MCF 10A (cell line): ENCODE measurements around the gene SLC25A2. TPM values are rescaled to one million over a fixed set of nuclear protein-coding genes. Genes with fewer than 3 reads are reported as not detected.
"Not testable (repeated sequence)": the region's sequence is repeated elsewhere in the genome, so short reads cannot be mapped to it uniquely, and the experiment has no call there.

Source experiments
- BruUV-seq: library from RNA; stranded (reverse); fragments of 400-500 nt; replicated peaks from 2 replicates; lab custom pipeline; 2021; lab: Mats Ljungman, UMichigan
- CTCF ChIA-PET: fragments of 300-600 bp; sonication (Branson Sonifier 250); formaldehyde crosslinking; extraction: SDS; loops from one replicate; lab custom pipeline; 2021; ENCODE audit warnings: antibody characterized with exemption, inconsistent platforms; lab: Yijun Ruan, JAX
- POLR2A ChIA-PET: fragments of 300-600, 350-650 bp; sonication (Branson Sonifier 250); formaldehyde crosslinking; extraction: SDS; loops from one replicate; lab custom pipeline; 2020; ENCODE audit warnings: antibody characterized with exemption, inconsistent platforms; lab: Yijun Ruan, JAX
- DNase-seq: peaks from one replicate; pipeline ENCODE4 v3.0.0-alpha.2; 2018; ENCODE audit not compliant: unreplicated experiment
- H3K27ac Mint-ChIP-seq: one replicate; pipeline ENCODE4 v1.8.0; 2022; ENCODE audit warnings: mild to moderate bottlenecking, low read depth, mixed read lengths; ENCODE audit not compliant: unreplicated experiment
- H3K27me3 Mint-ChIP-seq: one replicate; pipeline ENCODE4 v1.8.0; 2022; ENCODE audit warnings: mixed read lengths; ENCODE audit not compliant: insufficient read depth, unreplicated experiment
- H3K36me3 Mint-ChIP-seq: one replicate; pipeline ENCODE4 v1.8.0; 2022; ENCODE audit warnings: mild to moderate bottlenecking, moderate library complexity, mixed read lengths; ENCODE audit not compliant: insufficient read depth, unreplicated experiment
- H3K4me1 Mint-ChIP-seq: one replicate; pipeline ENCODE4 v1.8.0; 2022; ENCODE audit warnings: mixed read lengths; ENCODE audit not compliant: insufficient read depth, unreplicated experiment
- H3K4me3 Mint-ChIP-seq: one replicate; pipeline ENCODE4 v1.8.0; 2022; ENCODE audit warnings: mild to moderate bottlenecking, moderate library complexity, mixed read lengths; ENCODE audit not compliant: unreplicated experiment
- H3K9me3 Mint-ChIP-seq: one replicate; pipeline ENCODE4 v1.8.0; 2022; ENCODE audit warnings: mixed read lengths; ENCODE audit not compliant: unreplicated experiment
- intact Hi-C: fragments of 100-400 bp; cut with micrococcal nuclease; formaldehyde crosslinking; loops from 2 replicates; pipeline ENCODE4 v1.14.1; 2022
- total RNA-seq: library from RNA; stranded (reverse); gene quantifications from 2 replicates; pipeline ENCODE4 v1.2.3, GENCODE V29; 2022
- TF ChIP-seq, protein P1 (sequence below): fragments of 200-600 bp; IDR thresholded peaks from one replicate; pipeline ENCODE4 v1.8.0; 2022; ENCODE audit warnings: antibody characterized with exemption, mild to moderate bottlenecking; ENCODE audit not compliant: unreplicated experiment

Gene SLC25A2
- total RNA-seq, 1 experiment from 2014 or later: 0.79 TPM

DNA sequence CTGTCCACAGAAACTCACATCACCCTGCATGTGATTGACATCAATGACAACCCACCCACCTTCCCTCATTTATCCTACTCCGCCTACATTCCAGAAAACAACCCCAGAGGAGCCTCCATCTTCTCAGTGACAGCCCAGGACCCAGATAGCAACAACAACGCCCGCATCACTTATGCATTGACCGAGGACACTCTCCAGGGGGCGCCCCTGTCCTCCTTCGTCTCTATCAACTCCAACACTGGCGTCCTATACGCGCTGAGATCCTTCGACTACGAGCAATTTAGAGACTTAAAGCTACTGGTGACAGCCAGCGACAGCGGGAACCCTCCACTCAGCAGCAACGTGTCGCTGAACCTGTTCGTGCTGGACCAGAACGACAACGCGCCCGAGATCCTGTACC lies 41.5 kb upstream of the SLC25A2 start:
- TF ChIP-seq, protein P1, sequence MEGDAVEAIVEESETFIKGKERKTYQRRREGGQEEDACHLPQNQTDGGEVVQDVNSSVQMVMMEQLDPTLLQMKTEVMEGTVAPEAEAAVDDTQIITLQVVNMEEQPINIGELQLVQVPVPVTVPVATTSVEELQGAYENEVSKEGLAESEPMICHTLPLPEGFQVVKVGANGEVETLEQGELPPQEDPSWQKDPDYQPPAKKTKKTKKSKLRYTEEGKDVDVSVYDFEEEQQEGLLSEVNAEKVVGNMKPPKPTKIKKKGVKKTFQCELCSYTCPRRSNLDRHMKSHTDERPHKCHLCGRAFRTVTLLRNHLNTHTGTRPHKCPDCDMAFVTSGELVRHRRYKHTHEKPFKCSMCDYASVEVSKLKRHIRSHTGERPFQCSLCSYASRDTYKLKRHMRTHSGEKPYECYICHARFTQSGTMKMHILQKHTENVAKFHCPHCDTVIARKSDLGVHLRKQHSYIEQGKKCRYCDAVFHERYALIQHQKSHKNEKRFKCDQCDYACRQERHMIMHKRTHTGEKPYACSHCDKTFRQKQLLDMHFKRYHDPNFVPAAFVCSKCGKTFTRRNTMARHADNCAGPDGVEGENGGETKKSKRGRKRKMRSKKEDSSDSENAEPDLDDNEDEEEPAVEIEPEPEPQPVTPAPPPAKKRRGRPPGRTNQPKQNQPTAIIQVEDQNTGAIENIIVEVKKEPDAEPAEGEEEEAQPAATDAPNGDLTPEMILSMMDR: no peak
- CTCF ChIA-PET: no interaction called here
- no peak overlapping the region for H3K27ac Mint-ChIP-seq
- H3K36me3 Mint-ChIP-seq: no peaks in the 10 kb centered on the region
- no peaks in the 10 kb centered on the region for H3K27me3 Mint-ChIP-seq
- no TSS peak for BruUV-seq
- peaks cover 54% of the 10 kb centered on the region for H3K9me3 Mint-ChIP-seq
- DNase-seq: no peak
- intact Hi-C loops: no loop called here
- POLR2A ChIA-PET: no interaction called here
- no peaks in the 10 kb centered on the region for H3K4me1 Mint-ChIP-seq
- H3K4me3 Mint-ChIP-seq: no peak overlapping the region

DNA sequence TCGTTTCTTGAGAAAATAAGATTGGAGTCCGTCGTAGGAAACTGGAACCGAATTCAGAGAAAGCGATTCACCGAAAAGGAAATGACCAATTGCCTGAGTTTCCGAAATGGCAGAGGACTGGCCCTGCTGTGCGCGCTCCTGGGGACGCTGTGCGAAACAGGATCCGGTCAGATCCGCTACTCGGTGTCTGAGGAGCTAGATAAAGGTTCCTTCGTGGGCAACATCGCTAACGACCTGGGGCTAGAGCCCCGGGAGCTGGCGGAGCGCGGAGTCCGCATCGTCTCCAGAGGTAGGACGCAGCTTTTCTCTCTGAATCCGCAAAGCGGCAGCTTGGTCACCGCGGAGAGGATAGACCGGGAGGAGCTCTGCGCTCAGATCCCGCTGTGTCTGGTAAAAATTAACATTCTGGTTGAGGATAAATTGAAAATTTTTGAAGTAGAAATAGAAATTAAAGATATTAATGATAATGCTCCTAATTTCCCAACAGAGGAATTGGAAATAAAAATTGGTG lies 40.2 kb upstream of the SLC25A2 start:
- Mint-ChIP-seq H3K4me1 (no peaks in the 10 kb centered on the region), H3K36me3 (no peaks in the 10 kb centered on the region), H3K9me3 (peaks cover 55% of the 10 kb centered on the region), H3K27ac (no peak overlapping the region), H3K4me3 (no peak overlapping the region), H3K27me3 (no peaks in the 10 kb centered on the region)
- BruUV-seq: no TSS peak
- ChIA-PET CTCF (interaction anchor here (1.2 to 2.2 kb wide), 4 partner anchors 12 to 220 kb away, joined by 3 to 8 read pairs (median 4); partner anchors contain the start of gene PCDHGA4), POLR2A (no interaction called here)
- intact Hi-C loops: no loop called here
- TF ChIP-seq, protein P1: no peak
- DNase-seq: no peak

DNA sequence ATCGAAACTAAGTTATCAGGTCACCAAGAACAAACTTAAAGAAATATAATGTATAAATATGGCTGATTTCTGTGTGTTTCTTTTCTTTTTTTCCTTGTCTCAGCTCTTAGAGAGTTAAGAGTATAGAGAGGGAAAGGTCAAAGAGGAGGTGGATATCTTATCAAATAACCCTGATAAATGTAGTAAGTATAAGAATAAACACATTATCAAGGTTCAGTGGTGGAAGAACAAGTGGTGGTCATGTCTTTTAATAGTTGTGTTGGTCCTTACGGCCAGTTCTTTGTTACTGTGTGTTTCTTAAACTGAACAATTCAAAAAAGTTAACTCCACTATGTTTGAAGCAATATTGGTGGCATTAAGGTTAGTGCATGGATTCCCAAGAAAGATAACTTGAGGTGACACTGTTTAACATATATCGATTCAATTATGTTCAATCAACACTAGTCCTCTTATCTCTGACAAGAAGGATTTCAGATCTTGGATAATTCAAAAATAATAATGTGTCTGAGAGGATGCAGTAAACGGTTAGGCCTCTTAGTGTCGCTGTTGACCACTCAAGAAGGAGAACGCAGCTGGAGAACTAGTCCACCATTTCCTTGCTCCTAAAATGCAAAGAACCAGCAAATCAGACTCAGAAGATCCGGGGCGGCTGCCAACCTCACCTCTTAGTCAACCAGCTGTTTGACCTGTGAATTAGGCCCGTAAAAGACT lies 39.5 kb upstream of the SLC25A2 start, which contains the start of gene PCDHGA3:
Gene PCDHGA3 (plus strand): TSS at position 588 of the 711 bp plus-strand sequence. CDS start 205 bp downstream, outside the sequence.
- H3K27ac Mint-ChIP-seq: no peak within 1 kb of the TSS
- ChIA-PET CTCF (interaction anchor here (0.6 to 2.2 kb wide), 6 partner anchors 12 to 47 kb away, joined by 3 to 8 read pairs (median 4); partner anchors contain the start of genes PCDHGA4 and TAF7), POLR2A (no interaction called here)
- no TSS peak for BruUV-seq
- intact Hi-C loops: no loop called here
- no peaks in the 10 kb centered on the region for H3K36me3 Mint-ChIP-seq
- peaks cover 50% of the 10 kb centered on the region for H3K9me3 Mint-ChIP-seq
- TF ChIP-seq, protein P1: no peak
- H3K4me1 Mint-ChIP-seq: no peaks in the 10 kb centered on the region
- no peak within 1 kb of the TSS for H3K4me3 Mint-ChIP-seq
- no peaks in the 10 kb centered on the region for H3K27me3 Mint-ChIP-seq
- no peak for DNase-seq

DNA sequence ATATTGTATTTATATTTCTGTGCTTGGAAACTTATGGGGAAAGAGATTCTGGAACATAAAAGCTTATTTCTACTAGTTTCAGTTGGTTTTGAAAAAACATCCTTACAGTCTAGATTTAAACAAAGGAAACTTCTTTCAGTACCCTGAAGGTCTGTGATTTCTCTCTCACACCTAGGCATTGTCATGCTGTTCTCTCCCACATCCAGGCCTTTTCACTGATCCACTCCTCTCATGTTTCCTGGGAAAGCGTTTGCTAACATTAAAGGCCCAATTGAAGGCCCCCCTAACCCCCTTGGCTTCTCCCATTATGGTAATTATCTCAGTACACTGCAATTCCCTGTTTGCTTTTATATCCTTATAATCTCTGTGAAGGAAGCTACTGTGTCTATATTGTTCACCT lies 38.9 kb upstream of the SLC25A2 start:
- Mint-ChIP-seq H3K27me3 (no peaks in the 10 kb centered on the region), H3K4me3 (no peak overlapping the region), H3K27ac (no peak overlapping the region), H3K9me3 (peaks cover 53% of the 10 kb centered on the region), H3K36me3 (no peaks in the 10 kb centered on the region), H3K4me1 (no peaks in the 10 kb centered on the region)
- DNase-seq: no peak
- POLR2A ChIA-PET: interaction anchor here (0.6 to 0.8 kb wide), 2 partner anchors 9 to 22 kb away, joined by 3 to 5 read pairs; no protein-coding TSS in a partner anchor
- intact Hi-C loops: no loop called here
- BruUV-seq: no TSS peak
- CTCF ChIA-PET: interaction anchor here (1.0 to 2.2 kb wide), 4 partner anchors 13 to 23 kb away, joined by 4 to 8 read pairs (median 4); partner anchors contain the start of genes PCDHGA4, PCDHGA5 and TAF7
- TF ChIP-seq, protein P1: no peak

DNA sequence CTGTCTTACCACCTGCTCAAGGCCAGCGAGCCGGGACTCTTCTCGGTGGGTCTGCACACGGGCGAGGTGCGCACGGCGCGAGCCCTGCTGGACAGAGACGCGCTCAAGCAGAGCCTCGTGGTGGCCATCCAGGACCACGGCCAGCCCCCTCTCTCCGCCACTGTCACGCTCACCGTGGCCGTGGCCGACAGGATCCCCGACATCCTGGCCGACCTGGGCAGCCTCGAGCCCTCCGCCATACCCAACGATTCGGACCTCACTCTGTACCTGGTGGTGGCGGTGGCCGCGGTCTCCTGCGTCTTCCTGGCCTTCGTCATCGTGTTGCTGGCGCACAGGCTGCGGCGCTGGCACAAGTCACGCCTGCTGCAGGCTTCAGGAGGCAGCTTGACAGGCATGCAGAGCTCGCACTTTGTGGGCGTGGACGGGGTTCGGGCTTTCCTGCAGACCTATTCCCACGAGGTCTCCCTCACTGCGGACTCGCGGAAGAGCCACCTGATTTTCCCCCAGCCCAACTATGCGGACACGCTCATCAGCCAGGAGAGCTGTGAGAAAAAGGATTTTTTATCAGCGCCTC lies 37.0 kb upstream of the SLC25A2 start:
- H3K27ac Mint-ChIP-seq, BruUV-seq, H3K36me3 Mint-ChIP-seq, H3K27me3 Mint-ChIP-seq, DNase-seq, CTCF ChIA-PET, intact Hi-C loops, H3K4me1 Mint-ChIP-seq, H3K4me3 Mint-ChIP-seq: not testable (repeated sequence)
- H3K9me3 Mint-ChIP-seq: peaks cover 59% of the 10 kb centered on the region
- POLR2A ChIA-PET: interaction anchor here (0.9 kb wide), 1 partner anchor 182 kb away, joined by 3 read pairs; no protein-coding TSS in a partner anchor
